Measurements from ENCODE around the gene CPAMD8.

DNA sequence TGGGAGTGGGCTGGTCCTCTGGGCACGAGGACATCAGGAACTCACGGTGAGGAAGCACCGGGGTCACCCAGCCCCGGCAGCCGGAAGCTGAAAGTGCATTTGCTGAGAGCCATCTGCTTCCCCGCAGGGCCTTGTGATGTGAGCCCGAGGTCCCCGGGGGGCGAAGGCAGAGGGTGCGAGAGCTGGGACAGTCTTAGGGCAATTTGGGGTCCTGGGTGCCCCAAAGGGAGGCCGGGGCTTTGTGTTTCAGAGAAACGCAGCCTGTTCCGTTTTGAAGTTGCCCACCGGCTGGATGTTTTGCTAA lies 133.0 kb downstream of the CPAMD8 start:
- TF ChIP-seq, protein P1, sequence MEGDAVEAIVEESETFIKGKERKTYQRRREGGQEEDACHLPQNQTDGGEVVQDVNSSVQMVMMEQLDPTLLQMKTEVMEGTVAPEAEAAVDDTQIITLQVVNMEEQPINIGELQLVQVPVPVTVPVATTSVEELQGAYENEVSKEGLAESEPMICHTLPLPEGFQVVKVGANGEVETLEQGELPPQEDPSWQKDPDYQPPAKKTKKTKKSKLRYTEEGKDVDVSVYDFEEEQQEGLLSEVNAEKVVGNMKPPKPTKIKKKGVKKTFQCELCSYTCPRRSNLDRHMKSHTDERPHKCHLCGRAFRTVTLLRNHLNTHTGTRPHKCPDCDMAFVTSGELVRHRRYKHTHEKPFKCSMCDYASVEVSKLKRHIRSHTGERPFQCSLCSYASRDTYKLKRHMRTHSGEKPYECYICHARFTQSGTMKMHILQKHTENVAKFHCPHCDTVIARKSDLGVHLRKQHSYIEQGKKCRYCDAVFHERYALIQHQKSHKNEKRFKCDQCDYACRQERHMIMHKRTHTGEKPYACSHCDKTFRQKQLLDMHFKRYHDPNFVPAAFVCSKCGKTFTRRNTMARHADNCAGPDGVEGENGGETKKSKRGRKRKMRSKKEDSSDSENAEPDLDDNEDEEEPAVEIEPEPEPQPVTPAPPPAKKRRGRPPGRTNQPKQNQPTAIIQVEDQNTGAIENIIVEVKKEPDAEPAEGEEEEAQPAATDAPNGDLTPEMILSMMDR (IDR thresholded peaks at IDR 0.05): no peak
- no peak for TF ChIP-seq POLR2A (IDR thresholded peaks at IDR 0.05)

Measured in heart left ventricle (tissue), 13 donors.